Activated B cell treated with CpG ODN at 0.5 μM for 24 hours (primary cell): ENCODE measurements around the gene ZMYND15. TPM values are rescaled to one million over a fixed set of nuclear protein-coding genes. Genes with fewer than 3 reads are reported as not detected.
A peak's percentile ranks its signal among the peaks of the same experiment; 100 is the strongest.

ENCODE experiments used
- ATAC-seq: fragments of 200-7000 bp; cut with Tn5 transposase; one replicate; pipeline ENCODE4 v1.10.0; 2021; ENCODE audit warnings: low read depth, mild to moderate bottlenecking, moderate library complexity
- CTCF ChIA-PET: fragments of 350-600 bp; sonication (Branson Sonifier 250); formaldehyde crosslinking; loops from one replicate; lab custom pipeline; 2021; ENCODE audit warnings: antibody characterized with exemption; lab: Charles Lee
- POLR2A ChIA-PET: fragments of 350-600 bp; sonication (Branson Sonifier 250); formaldehyde crosslinking; loops from one replicate; lab custom pipeline; 2021; ENCODE audit warnings: antibody characterized with exemption; lab: Charles Lee
- DNase-seq: peaks from one replicate; pipeline ENCODE4 v3.0.0; 2022
- H3K27ac Mint-ChIP-seq: one replicate; pipeline ENCODE4 v1.8.0; 2020; ENCODE audit warnings: mixed read lengths
- H3K27me3 Mint-ChIP-seq: one replicate; pipeline ENCODE4 v1.8.0; 2021; ENCODE audit warnings: mixed read lengths
- H3K36me3 Mint-ChIP-seq: one replicate; pipeline ENCODE4 v1.8.0; 2021; ENCODE audit warnings: low read depth, mixed read lengths
- H3K4me1 Mint-ChIP-seq: one replicate; pipeline ENCODE4 v1.8.0; 2021; ENCODE audit warnings: mixed read lengths
- H3K4me3 Mint-ChIP-seq: one replicate; pipeline ENCODE4 v1.8.0; 2020; ENCODE audit warnings: mild to moderate bottlenecking, mixed read lengths
- H3K9me3 Mint-ChIP-seq: one replicate; pipeline ENCODE4 v1.8.0; 2020; ENCODE audit warnings: mixed read lengths
- intact Hi-C: fragments of 100-400 bp; cut with micrococcal nuclease; formaldehyde crosslinking; loops from one replicate; pipeline ENCODE4 v1.15.1; 2024
- total RNA-seq: library from RNA; stranded (reverse); gene quantifications from 2 replicates; pipeline ENCODE4 v1.2.3, GENCODE V29; 2022
- TF ChIP-seq, protein P1 (sequence below): fragments of 200-600 bp; IDR thresholded peaks from one replicate; pipeline ENCODE4 v1.8.0; 2022; ENCODE audit warnings: antibody characterized with exemption, mild to moderate bottlenecking

ZMYND15 gene
- total RNA-seq, 1 donor from 2014 or later, result 0.31 TPM

- intact Hi-C loops, result no loop called here
- CTCF ChIA-PET, result interaction anchor here (1.0 kb wide), 1 partner anchor 69 kb away, joined by 3 read pairs; no protein-coding TSS in a partner anchor
- ATAC-seq, result peak; percentile 40
- Mint-ChIP-seq H3K27me3 (no peaks in the 10 kb centered on the region), H3K9me3 (no peaks in the 10 kb centered on the region), H3K27ac (peak overlapping the region; percentile 21), H3K4me3 (no peak overlapping the region), H3K36me3 (peaks cover 46% of the 10 kb centered on the region), H3K4me1 (peaks cover 5% of the 10 kb centered on the region)
- no peak for DNase-seq
- TF ChIP-seq, protein P1, sequence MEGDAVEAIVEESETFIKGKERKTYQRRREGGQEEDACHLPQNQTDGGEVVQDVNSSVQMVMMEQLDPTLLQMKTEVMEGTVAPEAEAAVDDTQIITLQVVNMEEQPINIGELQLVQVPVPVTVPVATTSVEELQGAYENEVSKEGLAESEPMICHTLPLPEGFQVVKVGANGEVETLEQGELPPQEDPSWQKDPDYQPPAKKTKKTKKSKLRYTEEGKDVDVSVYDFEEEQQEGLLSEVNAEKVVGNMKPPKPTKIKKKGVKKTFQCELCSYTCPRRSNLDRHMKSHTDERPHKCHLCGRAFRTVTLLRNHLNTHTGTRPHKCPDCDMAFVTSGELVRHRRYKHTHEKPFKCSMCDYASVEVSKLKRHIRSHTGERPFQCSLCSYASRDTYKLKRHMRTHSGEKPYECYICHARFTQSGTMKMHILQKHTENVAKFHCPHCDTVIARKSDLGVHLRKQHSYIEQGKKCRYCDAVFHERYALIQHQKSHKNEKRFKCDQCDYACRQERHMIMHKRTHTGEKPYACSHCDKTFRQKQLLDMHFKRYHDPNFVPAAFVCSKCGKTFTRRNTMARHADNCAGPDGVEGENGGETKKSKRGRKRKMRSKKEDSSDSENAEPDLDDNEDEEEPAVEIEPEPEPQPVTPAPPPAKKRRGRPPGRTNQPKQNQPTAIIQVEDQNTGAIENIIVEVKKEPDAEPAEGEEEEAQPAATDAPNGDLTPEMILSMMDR, result no peak
- POLR2A ChIA-PET, result no interaction called here
Measured at GRCh38 chr17:4721203-4722135, 18.2 kb upstream of the ZMYND15 start.

- Mint-ChIP-seq H3K27me3 (no peaks in the 10 kb centered on the region), H3K9me3 (no peaks in the 10 kb centered on the region), H3K27ac (no peak overlapping the region), H3K4me1 (peaks cover 5% of the 10 kb centered on the region), H3K4me3 (no peak overlapping the region), H3K36me3 (peaks cover 35% of the 10 kb centered on the region)
- ATAC-seq, result no peak
- no peak for DNase-seq
- ChIA-PET POLR2A (interaction anchor here (1.1 kb wide), 1 partner anchor 12 kb away, joined by 3 read pairs; the partner anchor contains the start of gene ARRB2), CTCF (no interaction called here)
- intact Hi-C loops, result no loop called here
- TF ChIP-seq, protein P1, result no peak
Measured at GRCh38 chr17:4722678-4723240, 16.9 kb upstream of the ZMYND15 start.

- no peak for DNase-seq
- TF ChIP-seq, protein P1, result no peak
- Mint-ChIP-seq H3K9me3 (no peaks in the 10 kb centered on the region), H3K27ac (no peak overlapping the region), H3K36me3 (peaks cover 16% of the 10 kb centered on the region), H3K4me1 (peaks cover 5% of the 10 kb centered on the region), H3K27me3 (no peaks in the 10 kb centered on the region), H3K4me3 (no peak overlapping the region)
- POLR2A ChIA-PET, result interaction anchor here (0.6 to 1.0 kb wide), 3 partner anchors 10 to 507 kb away, joined by 3 to 5 read pairs (median 3); partner anchors contain the start of gene PLD2
- no peak for ATAC-seq
- CTCF ChIA-PET, result interaction anchor here (0.6 kb wide), 1 partner anchor 201 kb away, joined by 3 read pairs; no protein-coding TSS in a partner anchor
- intact Hi-C loops, result no loop called here
Measured at GRCh38 chr17:4724650-4725049, 15.0 kb upstream of the ZMYND15 start.

DNA sequence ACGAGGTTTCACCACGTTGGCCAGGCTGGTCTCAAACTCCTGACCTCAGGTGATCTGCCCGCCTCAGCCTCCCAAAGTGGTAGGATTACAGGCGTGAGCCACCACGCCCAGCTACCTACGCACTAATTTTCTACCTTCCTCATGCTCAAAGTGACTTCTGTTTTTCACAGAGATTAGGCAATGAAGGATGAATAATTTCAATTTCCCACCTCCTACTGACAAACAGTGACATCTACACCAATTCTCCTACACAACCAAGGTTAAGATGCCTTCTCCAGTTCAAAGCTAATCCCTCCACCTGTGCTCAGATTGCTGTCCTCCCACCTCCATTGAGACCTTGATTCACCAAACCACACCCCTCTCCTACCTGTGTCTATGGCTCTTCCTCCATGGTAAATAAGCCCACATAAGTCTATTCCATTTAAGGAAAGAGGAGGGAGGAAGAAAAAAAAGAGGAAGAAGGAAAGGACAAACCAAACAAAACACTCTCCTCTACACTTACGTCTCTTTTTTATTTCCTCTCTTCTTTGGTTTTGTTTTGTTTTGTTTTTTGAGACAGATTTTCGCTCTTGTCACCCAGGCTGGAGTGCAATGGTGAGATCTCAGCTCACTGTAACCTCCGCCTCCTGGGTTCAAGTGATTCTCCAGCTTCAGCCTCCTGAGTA lies 13.9 kb upstream of the ZMYND15 start:
- CTCF ChIA-PET, result interaction anchor here (1.1 kb wide), 1 partner anchor 64 kb away, joined by 3 read pairs; no protein-coding TSS in a partner anchor
- no peak for ATAC-seq

More for the DNA sequence above, 13.9 kb upstream of the ZMYND15 start:
- TF ChIP-seq, protein P1, result no peak
- intact Hi-C loops, result no loop called here
- no peak for DNase-seq
- Mint-ChIP-seq H3K27ac (peak overlapping the region; percentile 16), H3K4me1 (peaks cover 9% of the 10 kb centered on the region), H3K27me3 (no peaks in the 10 kb centered on the region), H3K36me3 (peaks cover 5% of the 10 kb centered on the region), H3K9me3 (no peaks in the 10 kb centered on the region), H3K4me3 (no peak overlapping the region)
- POLR2A ChIA-PET, result interaction anchor here (0.6 to 1.7 kb wide), 3 partner anchors 15 to 81 kb away, joined by 3 to 11 read pairs (median 3); partner anchors contain the start of genes ARRB2 and PLD2
